Chondrocyte (in vitro differentiated cells): ENCODE results near the gene KCNK10. TPM values are rescaled to one million over a fixed set of nuclear protein-coding genes. Genes with fewer than 3 reads are reported as not detected.

ENCODE experiments used
- DNase-seq: peaks from one replicate; pipeline ENCODE4 v3.0.0; 2021; ENCODE audit warnings: mixed read lengths, low spot score
- H3K27ac Mint-ChIP-seq: one replicate; pipeline ENCODE4 v1.8.0; 2021; ENCODE audit warnings: mild to moderate bottlenecking, moderate library complexity, mixed read lengths; ENCODE audit not compliant: unreplicated experiment
- H3K27me3 Mint-ChIP-seq: 2 replicates; pipeline ENCODE4 v1.8.0; 2021; ENCODE audit warnings: low read depth, mixed read lengths
- H3K36me3 Mint-ChIP-seq: 2 replicates; pipeline ENCODE4 v1.8.0; 2021; ENCODE audit warnings: low read depth, mixed read lengths
- H3K4me1 Mint-ChIP-seq: 2 replicates; pipeline ENCODE4 v1.8.0; 2021; ENCODE audit warnings: low read depth, mild to moderate bottlenecking, mixed read lengths
- H3K4me3 Mint-ChIP-seq: one replicate; pipeline ENCODE4 v1.8.0; 2021; ENCODE audit warnings: mild to moderate bottlenecking, moderate library complexity, mixed read lengths; ENCODE audit not compliant: unreplicated experiment
- H3K9me3 Mint-ChIP-seq: 2 replicates; pipeline ENCODE4 v1.8.0; 2021; ENCODE audit warnings: low read depth, mixed read lengths
- CTCF ChIP-seq: fragments of 200-600 bp; sonication (generic); IDR thresholded peaks from 2 replicates; pipeline ENCODE4 v1.5.0; 2021; ENCODE audit warnings: antibody characterized with exemption, mild to moderate bottlenecking, moderate library complexity
- total RNA-seq: library from RNA; stranded (reverse); gene quantifications from 3 replicates; pipeline ENCODE4 v1.2.1, GENCODE V29; 2021

Gene KCNK10
- total RNA-seq, 1 donor from 2014 or later: not detected

DNA sequence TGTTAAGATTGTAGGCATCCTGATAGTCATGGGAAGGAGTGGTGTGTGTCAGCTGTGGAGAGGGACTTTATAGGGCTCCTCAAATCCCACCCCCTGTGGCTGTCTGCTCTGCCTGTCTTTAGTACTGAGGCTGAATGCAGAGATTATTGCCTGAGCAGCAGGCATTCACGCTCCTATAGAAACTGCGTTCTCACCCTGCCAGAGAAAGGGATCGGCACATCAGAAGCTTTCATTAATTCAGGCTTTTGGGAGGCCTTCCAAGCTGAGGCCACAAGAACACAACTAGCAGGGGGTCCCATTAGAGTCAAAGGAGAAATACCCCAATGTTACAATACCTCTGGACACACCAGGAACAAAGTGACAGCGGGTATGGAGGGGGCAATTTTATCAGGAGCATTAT lies 12.6 kb downstream of the KCNK10 start:
- H3K36me3 Mint-ChIP-seq: no peaks in the 10 kb centered on the region
- DNase-seq: no peak
- TF ChIP-seq CTCF: no peak
- no peaks in the 10 kb centered on the region for H3K27me3 Mint-ChIP-seq
- no peak overlapping the region for H3K4me3 Mint-ChIP-seq
- H3K9me3 Mint-ChIP-seq: peaks cover 3% of the 10 kb centered on the region
- H3K4me1 Mint-ChIP-seq: no peaks in the 10 kb centered on the region
- H3K27ac Mint-ChIP-seq: no peak overlapping the region

DNA sequence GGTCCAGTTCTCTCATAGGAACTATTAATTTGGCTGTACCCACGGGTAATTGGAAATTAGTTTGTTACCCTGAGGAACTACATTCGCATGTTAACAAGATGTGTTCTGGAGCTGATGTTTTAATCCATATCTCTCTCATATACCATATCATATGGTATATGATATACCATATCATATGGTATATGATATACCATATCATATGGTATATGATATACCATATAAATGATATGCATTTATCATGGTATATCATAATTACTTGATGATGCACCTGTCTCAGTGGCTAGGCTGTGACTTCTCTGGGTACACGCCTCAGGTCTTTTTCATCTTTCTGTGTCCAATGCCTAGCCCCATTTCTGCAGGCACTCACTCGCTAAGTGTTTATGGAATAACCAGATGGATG lies 13.0 kb downstream of the KCNK10 start:
- Mint-ChIP-seq H3K36me3 (no peaks in the 10 kb centered on the region), H3K27ac (no peak overlapping the region), H3K4me1 (no peaks in the 10 kb centered on the region), H3K27me3 (no peaks in the 10 kb centered on the region), H3K4me3 (no peak overlapping the region), H3K9me3 (peaks cover 3% of the 10 kb centered on the region)
- no peak for TF ChIP-seq CTCF
- no peak for DNase-seq

DNA sequence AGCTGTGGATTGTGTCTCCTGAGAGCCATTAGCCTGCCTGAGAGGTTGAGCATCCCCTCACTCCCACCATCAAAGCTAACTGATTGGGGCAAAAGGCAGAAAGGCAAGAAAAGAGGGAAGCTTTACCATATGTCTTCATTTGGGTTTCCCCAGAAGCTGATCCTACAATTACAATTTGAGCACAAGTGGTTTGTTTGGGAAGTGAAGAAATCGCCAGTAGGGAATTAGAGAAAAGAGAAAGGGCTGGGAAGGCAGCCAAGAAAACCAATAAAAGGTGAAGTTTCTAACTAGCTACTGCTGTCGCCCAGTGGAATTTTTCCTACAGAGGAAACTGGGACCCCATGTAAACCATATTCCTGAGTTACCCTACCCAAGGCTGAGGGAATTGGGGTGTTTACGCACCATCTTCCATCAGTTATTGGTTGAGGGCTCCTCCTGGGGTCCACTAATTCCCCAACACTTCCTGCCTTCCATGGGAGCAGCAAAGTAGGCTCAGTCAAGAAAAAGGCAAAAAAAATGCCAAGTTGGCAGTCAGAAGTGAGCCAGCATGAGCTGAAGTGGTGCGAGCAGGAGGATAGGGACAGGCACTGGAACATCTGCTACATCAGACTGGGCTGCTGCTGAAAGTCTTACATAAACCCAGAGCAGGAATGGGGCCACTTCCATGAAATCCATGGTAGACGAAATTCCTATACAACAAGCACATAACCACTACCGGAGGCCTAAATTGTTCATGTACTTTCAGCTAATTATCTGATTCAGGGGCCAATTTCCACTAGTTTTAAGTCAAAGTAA lies 17.3 kb downstream of the KCNK10 start:
- no peak overlapping the region for H3K27ac Mint-ChIP-seq
- no peaks in the 10 kb centered on the region for H3K4me1 Mint-ChIP-seq
- H3K4me3 Mint-ChIP-seq: no peak overlapping the region
- H3K36me3 Mint-ChIP-seq: no peaks in the 10 kb centered on the region
- H3K9me3 Mint-ChIP-seq: peaks cover 3% of the 10 kb centered on the region
- H3K27me3 Mint-ChIP-seq: no peaks in the 10 kb centered on the region
- TF ChIP-seq CTCF: no peak
- DNase-seq: no peak

DNA sequence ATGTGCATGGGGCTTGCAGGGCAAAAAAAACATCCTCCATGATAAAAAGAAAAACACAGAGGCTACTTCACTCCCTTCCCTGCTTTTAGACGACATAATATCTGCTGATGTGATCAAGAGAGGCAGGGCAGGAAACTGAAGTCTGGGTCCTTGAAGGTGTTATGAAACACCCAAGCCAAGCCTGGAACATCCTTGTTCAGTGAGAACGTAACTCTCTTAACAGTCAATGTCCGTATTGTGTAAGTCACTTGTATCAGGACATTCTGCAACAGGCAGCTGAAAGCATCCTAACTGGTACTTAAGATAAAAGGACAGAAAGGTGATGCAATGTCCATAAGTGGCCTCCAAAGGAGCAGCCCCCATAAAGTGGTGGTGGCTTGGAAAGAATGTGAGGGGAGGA lies 20.0 kb downstream of the KCNK10 start:
- H3K36me3 Mint-ChIP-seq: no peaks in the 10 kb centered on the region
- TF ChIP-seq CTCF: no peak
- H3K27me3 Mint-ChIP-seq: peaks cover 10% of the 10 kb centered on the region
- H3K4me3 Mint-ChIP-seq: no peak overlapping the region
- H3K4me1 Mint-ChIP-seq: no peaks in the 10 kb centered on the region
- no peak overlapping the region for H3K27ac Mint-ChIP-seq
- no peak for DNase-seq
- H3K9me3 Mint-ChIP-seq: peaks cover 3% of the 10 kb centered on the region

DNA sequence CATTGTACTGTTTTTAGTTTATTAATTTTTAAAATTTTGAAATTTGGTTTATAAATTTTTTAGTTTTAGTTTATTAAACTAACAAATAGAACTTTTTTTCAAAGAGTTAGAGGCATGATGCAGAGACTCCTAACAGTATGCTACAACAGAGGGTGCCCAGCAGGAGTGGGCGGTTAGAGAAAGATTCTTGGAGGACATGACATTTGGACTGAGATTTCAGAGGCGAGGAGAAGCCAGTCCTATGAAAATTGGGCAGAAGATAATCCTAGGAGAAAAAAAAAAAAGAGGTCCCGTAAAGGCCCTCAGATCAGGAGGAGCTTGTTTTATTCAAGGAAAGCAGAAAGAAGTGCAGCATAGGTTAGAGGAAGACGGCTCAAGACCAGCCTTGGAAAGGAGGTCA lies 21.7 kb downstream of the KCNK10 start:
- DNase-seq: no peak
- H3K4me3 Mint-ChIP-seq: no peak overlapping the region
- H3K9me3 Mint-ChIP-seq: peaks cover 3% of the 10 kb centered on the region
- H3K36me3 Mint-ChIP-seq: no peaks in the 10 kb centered on the region
- H3K27me3 Mint-ChIP-seq: peaks cover 12% of the 10 kb centered on the region
- TF ChIP-seq CTCF: no peak
- H3K4me1 Mint-ChIP-seq: no peaks in the 10 kb centered on the region
- no peak overlapping the region for H3K27ac Mint-ChIP-seq
